ENCODE measurements around the gene MAML3. TPM values are rescaled to one million over a fixed set of nuclear protein-coding genes. Genes with fewer than 3 reads are reported as not detected.

Gene MAML3
- total and polyA plus RNA-seq, 2 experiments from 2014 or later: 4.1 to 11.2 TPM

DNA sequence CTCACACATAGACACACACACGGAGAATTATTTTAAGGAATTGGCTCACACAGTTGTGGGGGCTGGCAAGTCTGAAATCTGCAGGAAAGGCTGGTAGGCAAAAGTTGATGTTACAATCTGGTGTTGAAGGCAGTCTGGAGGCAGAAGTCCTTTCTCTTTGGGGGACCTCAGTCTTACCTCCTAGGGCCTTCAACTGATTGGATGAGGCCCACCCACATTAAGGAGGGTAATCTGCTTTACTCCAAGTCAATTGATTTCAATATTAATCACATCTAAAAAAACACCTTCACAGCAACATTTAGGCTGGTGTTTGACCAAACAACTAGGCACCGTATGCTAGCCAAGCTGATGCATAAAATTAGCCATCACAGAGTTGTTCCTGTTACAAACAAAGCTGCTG lies 477.6 kb downstream of the MAML3 start:
- Histone ChIP-seq H3K4me1 (ENCODE audit: insufficient read depth) (no peaks in the 10 kb centered on the region), H3K9me3 (ENCODE audit: low read depth) (no peaks in the 10 kb centered on the region), H2AFZ (no peak overlapping the region), H4K20me1 (ENCODE audit: insufficient read depth, poor library complexity, severe bottlenecking) (no peaks in the 10 kb centered on the region), H3K27ac (peak overlapping the region; percentile 18), H3K4me3 (no peak overlapping the region), H3K36me3 (replicated peaks; ENCODE audit: insufficient read depth, low read depth) (no peaks in the 10 kb centered on the region), H3K79me2 (peaks cover 93% of the 10 kb centered on the region), H3K9me2 (replicated peaks; ENCODE audit: insufficient read depth) (no peaks in the 10 kb centered on the region), H3K4me2 (no peak overlapping the region), H3K27me3 (no peaks in the 10 kb centered on the region)
- TF ChIP-seq EZH2phosphoT487 (IDR thresholded peaks at IDR 0.05; ENCODE audit: low read depth, severe bottlenecking, unreplicated experiment): no peak
- no peak for TF ChIP-seq EZH2 (IDR thresholded peaks at IDR 0.05; ENCODE audit: borderline replicate concordance)
- TF ChIP-seq, protein P1, sequence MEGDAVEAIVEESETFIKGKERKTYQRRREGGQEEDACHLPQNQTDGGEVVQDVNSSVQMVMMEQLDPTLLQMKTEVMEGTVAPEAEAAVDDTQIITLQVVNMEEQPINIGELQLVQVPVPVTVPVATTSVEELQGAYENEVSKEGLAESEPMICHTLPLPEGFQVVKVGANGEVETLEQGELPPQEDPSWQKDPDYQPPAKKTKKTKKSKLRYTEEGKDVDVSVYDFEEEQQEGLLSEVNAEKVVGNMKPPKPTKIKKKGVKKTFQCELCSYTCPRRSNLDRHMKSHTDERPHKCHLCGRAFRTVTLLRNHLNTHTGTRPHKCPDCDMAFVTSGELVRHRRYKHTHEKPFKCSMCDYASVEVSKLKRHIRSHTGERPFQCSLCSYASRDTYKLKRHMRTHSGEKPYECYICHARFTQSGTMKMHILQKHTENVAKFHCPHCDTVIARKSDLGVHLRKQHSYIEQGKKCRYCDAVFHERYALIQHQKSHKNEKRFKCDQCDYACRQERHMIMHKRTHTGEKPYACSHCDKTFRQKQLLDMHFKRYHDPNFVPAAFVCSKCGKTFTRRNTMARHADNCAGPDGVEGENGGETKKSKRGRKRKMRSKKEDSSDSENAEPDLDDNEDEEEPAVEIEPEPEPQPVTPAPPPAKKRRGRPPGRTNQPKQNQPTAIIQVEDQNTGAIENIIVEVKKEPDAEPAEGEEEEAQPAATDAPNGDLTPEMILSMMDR (IDR thresholded peaks at IDR 0.05; ENCODE audit: poor library complexity): no peak
- 90% methylated on average over 2 of the region's 2 CpGs for WGBS (ENCODE audit: low lambda C conversion rate, missing lambda C conversion rate)
- no peak for DNase-seq (ENCODE audit: low spot score)

DNA sequence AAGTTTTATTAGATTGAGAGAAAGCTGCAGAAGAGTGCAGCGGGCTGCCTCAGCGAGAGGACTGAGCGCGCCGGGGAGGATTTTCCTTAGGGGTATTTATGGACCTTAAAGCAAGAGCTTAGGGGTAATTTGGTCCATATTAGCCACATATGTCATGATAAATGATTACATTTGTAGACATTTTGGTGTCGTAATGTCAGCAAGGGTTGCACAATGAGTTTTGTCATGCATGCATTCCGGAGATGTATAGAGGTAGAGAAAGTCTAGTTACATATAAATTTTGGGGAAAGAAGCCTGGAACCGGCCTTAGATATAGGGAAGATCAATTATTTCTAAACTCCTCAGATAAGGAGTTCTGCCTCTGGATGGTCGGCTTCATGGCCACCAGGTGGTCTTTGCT lies 478.3 kb downstream of the MAML3 start:
- no peaks in the 10 kb centered on the region for H4K20me1 ChIP-seq (ENCODE audit: insufficient read depth, poor library complexity, severe bottlenecking)
- no peak overlapping the region for H3K4me2 ChIP-seq
- H3K9me3 ChIP-seq (ENCODE audit: low read depth): no peaks in the 10 kb centered on the region
- H3K27me3 ChIP-seq: no peaks in the 10 kb centered on the region
- H3K36me3 ChIP-seq (replicated peaks; ENCODE audit: insufficient read depth, low read depth): no peaks in the 10 kb centered on the region
- no peak overlapping the region for H2AFZ ChIP-seq
- no peaks in the 10 kb centered on the region for H3K4me1 ChIP-seq (ENCODE audit: insufficient read depth)
- TF ChIP-seq EZH2phosphoT487 (IDR thresholded peaks at IDR 0.05; ENCODE audit: low read depth, severe bottlenecking, unreplicated experiment): no peak
- TF ChIP-seq, protein P1 (IDR thresholded peaks at IDR 0.05; ENCODE audit: poor library complexity): no peak
- TF ChIP-seq EZH2 (IDR thresholded peaks at IDR 0.05; ENCODE audit: borderline replicate concordance): no peak
- DNase-seq (ENCODE audit: low spot score): no peak
- no peak overlapping the region for H3K27ac ChIP-seq
- peaks cover 97% of the 10 kb centered on the region for H3K79me2 ChIP-seq
- H3K9me2 ChIP-seq (replicated peaks; ENCODE audit: insufficient read depth): no peaks in the 10 kb centered on the region
- 89% methylated on average over 9 of the region's 9 CpGs for WGBS (ENCODE audit: low lambda C conversion rate, missing lambda C conversion rate)
- H3K4me3 ChIP-seq: no peak overlapping the region

DNA sequence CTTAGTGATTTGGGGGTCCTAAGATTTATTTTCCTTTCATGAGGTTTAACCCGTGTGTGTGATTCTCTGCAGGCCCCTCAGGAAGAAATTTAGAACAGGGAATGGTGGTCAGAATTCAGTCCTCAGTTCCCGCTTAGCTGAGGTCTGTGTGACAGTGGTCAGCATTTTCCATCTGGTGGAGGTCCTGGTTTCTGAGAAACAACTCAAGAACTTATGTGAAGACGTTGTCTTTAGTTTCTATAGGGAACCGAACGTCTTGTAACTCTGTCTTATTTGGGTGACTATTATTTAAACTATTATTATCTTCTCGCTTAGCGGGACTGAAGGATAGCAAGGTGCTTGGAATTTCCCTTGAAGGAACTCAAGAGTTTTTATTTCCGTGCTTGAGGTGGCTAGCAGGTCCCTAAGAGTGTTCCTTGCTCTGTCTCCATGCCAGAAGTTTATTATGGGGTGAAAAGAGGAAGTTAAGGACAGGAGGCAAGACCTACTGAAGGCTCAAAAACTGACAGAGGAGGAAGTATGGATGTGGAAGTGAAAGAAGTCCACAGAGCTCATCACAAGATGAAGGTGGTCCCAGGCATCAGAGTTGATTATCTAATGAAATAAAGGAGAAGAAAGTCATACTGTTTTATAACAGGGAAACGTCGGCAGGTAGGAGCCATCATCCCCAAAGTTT lies 479.0 kb downstream of the MAML3 start:
- TF ChIP-seq, protein P1 (IDR thresholded peaks at IDR 0.05; ENCODE audit: poor library complexity): no peak
- TF ChIP-seq EZH2 (IDR thresholded peaks at IDR 0.05; ENCODE audit: borderline replicate concordance) (no peak), EZH2phosphoT487 (IDR thresholded peaks at IDR 0.05; ENCODE audit: low read depth, severe bottlenecking, unreplicated experiment) (no peak)
- Histone ChIP-seq H3K79me2 (peaks cover 97% of the 10 kb centered on the region), H3K4me3 (no peak overlapping the region), H3K27me3 (no peaks in the 10 kb centered on the region), H2AFZ (no peak overlapping the region), H4K20me1 (ENCODE audit: insufficient read depth, poor library complexity, severe bottlenecking) (no peaks in the 10 kb centered on the region), H3K9me2 (replicated peaks; ENCODE audit: insufficient read depth) (no peaks in the 10 kb centered on the region), H3K36me3 (replicated peaks; ENCODE audit: insufficient read depth, low read depth) (no peaks in the 10 kb centered on the region), H3K4me2 (no peak overlapping the region), H3K9me3 (ENCODE audit: low read depth) (no peaks in the 10 kb centered on the region), H3K4me1 (ENCODE audit: insufficient read depth) (no peaks in the 10 kb centered on the region), H3K27ac (no peak overlapping the region)
- WGBS (ENCODE audit: low lambda C conversion rate, missing lambda C conversion rate): 94% methylated on average over 10 of the region's 10 CpGs
- no peak for DNase-seq (ENCODE audit: low spot score)

Measured in hepatocyte (in vitro differentiated cells).